HG02885 (cell line): ENCODE measurements around the gene CEP97.
"Not testable (repeated sequence)": the region's sequence is repeated elsewhere in the genome, so short reads cannot be mapped to it uniquely, and the experiment has no call there.

Source experiments
- ATAC-seq: cut with Tn5 transposase; IDR thresholded peaks from one replicate; pipeline ENCODE4 v1.9.1; 2021; ENCODE audit warnings: mild to moderate bottlenecking; ENCODE audit not compliant: unreplicated experiment, poor library complexity

The CEP97 gene, protein sequence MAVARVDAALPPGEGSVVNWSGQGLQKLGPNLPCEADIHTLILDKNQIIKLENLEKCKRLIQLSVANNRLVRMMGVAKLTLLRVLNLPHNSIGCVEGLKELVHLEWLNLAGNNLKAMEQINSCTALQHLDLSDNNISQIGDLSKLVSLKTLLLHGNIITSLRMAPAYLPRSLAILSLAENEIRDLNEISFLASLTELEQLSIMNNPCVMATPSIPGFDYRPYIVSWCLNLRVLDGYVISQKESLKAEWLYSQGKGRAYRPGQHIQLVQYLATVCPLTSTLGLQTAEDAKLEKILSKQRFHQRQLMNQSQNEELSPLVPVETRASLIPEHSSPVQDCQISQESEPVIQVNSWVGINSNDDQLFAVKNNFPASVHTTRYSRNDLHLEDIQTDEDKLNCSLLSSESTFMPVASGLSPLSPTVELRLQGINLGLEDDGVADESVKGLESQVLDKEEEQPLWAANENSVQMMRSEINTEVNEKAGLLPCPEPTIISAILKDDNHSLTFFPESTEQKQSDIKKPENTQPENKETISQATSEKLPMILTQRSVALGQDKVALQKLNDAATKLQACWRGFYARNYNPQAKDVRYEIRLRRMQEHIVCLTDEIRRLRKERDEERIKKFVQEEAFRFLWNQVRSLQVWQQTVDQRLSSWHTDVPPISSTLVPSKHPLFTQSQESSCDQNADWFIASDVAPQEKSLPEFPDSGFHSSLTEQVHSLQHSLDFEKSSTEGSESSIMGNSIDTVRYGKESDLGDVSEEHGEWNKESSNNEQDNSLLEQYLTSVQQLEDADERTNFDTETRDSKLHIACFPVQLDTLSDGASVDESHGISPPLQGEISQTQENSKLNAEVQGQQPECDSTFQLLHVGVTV

DNA sequence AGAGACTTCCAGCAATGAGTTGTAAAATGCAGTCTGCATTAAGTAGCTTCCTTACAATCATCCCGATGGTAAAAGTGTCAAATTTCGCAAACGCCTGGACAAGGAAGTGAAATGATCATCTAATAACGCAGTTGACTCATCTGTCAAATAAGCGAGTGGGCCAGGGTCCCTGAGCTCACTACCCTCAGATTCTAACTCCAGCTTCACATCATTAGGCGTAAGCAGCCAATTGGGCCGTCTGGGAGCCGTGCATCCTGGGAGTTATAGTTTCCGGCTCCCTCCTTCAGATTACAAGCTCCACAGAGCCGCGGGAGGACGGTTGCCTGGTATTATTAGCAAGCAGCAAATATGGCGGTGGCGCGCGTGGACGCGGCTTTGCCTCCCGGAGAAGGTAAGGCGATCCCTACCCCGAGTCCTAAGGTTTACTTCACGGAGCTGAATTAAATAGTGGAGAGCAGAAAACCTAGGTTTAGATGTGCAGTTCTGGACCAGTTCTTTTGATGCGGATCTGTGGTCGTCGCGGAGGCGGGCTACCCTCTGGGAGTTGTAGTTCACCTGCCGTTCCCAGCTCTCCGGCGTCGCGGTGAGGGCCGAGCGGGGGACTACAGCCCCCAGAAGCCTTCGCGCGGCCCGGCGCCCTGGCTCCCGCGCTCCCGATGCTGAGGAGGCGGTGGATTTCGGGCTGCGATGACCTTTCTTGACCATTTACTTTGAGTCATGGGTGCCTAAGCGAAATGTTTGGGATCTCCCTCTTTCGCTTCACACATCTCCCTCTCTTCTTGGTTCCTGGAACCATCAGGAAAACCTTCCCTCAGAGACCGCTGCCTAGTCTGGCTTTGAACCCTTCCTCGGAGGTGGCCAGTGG, at the start of gene CEP97:
TSS of gene CEP97 (plus strand) at position 286 of the 865 bp plus-strand sequence. CDS start at position 349, 63 bp downstream.
- ATAC-seq, result peak; percentile 88

DNA sequence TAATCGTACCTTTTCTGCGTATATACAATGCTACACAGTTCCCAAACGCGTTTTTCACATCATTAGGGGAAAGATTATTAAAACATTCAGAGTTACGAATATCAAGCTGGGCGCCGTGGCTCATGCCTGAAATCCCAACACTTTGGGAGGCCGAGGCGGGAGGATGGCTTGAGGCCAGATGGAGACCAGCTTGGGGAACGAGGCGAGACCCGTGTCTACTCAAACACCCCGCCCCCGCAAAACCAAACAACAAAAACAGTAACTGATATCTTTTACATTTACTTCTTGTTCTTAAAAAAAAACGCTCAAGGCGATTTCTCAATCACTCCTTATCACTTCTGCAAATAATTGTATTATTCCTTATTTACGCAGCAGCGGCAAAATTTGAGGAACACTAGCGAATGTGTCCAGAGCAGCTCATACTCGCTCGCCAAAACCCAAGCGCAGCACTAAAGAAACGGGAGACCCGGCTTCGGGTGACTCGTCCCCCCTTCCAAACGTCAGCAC, 48.7 kb upstream of the CEP97 start:
- ATAC-seq, result no peak

DNA sequence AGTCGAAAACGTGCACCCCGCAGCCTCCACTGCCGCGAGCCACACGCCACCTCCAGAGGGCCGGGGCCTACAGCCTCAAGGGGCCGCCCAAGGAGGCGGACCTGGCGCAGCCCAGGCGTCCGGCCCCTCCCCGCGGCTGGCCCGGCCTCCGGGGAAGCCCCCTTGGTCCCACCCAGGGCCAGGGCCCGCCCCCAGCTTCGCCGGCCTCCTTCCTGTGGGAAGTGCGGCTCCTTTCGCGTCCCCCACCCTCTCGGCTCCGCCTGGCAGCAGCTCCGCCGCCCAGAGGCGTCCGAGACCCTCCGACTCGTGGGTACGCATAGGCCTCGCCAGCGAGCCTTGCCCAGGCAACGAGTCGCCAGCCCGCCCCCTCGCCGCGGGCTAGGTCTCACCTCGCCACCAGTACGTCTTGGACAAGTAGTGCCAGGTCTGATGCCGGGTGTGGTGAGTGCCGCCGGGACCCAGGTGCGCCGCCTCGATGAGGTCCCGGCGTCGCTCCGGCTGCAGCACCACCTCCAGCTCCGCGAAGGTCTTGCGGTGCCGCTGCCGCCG, 48.1 kb upstream of the CEP97 start:
- ATAC-seq, result peak; percentile 85

DNA sequence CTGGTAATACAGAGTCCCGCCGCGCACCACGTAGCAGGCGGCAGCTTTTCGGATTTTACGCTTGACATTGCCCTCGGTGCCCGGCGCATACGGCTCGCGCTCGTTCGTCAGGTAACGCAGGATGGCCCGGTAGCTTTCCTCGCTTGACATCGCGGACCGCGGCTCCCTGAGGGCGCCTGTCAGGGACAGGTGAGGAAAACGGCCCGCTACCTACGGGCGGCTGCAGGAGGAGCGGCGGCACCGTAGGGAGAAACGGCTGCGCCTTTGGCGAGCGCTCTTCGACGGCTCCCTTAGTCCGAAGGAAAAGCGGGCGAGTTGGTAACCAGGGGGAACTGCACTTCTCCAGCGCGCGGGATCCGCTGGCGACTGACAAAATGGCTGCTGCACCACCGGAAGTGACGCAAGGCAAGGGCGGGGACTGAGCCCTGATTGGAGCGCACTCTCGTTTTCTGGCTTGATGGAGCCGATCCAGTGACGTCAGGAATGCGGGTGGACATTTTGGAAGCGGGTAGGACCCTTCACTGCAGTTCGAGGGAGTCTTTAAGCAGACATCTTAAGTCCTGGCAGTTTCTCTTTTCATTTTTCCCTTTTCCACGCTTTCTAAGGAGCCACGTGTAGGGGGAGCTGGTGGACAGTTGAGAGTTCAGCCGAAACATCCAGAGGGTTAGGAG, 47.5 kb upstream of the CEP97 start, which contains the start of gene ZBTB11:
TSS of gene ZBTB11 (minus strand) at position 368 of the 671 bp plus-strand sequence. CDS start at position 150, 218 bp downstream.
- peak; percentile 70 for ATAC-seq

DNA sequence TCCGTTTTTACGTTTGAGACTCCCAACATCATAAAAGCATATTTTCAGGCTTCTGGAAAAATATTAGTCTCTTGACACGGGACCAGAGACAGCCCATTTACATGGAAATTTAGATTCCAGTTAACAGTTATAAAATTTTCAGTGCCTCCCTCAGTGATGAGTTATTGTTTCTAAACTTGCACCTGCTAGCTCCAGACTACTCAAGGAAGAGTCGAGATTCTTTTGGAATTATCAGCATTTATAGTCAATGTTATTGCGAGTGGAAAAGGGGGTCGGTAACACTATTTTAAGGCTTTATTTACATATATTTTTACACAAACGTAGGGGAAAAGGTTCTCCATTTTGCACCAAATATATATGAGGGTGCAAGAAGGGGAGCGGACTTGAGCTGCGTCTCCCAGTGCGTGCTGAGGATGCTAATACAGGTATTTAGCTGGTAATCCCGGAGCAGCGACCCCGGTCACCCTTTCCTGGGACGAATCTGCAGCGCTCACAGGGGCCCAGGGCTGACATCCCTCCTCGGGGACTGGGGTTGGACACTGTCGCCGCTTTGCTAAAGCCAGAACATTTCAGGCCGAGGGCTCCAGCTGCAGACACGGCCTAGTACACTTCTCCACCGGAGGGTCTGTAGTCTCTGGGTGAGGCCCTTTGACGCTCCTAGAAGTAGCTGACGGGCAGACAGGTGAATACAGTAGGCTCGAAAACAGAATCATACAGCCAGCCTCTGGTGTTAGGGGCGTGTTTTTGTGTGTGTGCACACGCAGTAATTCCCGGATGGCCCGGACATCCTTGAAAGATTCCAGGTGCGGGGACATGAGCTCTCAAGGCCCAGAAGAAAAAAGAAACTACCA, 46.8 kb upstream of the CEP97 start:
- ATAC-seq, result no peak

DNA sequence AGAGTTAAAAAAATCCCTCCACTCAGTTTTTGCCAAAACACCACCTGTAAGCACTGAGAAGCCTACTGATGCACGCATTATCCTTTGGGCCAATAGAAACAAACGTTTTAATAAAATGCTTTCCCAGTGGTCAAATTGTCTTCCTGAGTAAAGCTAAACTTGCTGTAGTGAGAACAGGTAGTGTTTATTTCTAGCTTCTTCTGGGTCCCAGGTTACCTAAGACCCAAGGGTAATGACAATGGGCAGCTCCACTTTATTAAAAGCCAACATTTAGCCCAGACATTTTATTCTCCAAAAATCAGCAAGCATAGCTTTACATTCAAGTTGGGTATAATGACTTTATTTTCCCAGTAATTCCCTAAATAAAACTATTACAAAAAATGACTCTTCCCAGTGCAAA, 45.6 kb upstream of the CEP97 start:
- ATAC-seq, result not testable (repeated sequence)

DNA sequence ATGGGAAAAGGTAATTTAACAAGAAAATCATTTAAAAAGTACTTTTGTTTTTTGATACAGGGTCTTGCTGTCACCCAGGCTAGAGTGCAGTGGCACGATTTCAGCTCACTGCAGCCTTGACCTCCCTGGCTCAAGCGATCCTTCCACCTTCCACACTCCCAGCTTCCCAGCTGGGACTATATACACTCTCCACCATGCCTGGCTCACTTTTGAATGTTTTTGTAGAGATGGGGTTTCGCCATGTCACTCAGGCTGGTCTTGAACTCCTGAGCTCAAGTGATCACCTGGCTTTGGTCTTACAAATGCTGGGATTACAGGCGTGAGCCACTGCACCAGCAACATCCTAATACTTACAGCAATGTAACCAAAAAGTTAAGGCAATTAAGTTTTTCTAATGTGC, 43.9 kb upstream of the CEP97 start:
- no peak for ATAC-seq

DNA sequence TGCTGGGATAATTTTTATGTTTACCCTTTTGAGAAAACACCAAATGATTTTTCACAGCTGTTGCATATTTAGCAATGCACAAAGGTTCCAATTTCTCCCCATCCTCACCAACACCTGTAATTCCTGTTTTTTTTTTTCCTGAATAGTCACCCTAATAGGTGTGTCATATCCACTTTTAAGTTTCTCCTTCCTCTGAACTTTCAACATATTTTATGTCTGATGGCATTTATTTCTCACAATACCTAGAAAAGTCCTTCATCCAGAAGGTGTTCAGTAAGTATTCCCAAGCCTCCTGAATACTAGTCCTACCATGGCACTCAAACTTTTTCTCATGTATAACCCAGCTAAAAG, 39.4 kb upstream of the CEP97 start:
- ATAC-seq, result no peak

DNA sequence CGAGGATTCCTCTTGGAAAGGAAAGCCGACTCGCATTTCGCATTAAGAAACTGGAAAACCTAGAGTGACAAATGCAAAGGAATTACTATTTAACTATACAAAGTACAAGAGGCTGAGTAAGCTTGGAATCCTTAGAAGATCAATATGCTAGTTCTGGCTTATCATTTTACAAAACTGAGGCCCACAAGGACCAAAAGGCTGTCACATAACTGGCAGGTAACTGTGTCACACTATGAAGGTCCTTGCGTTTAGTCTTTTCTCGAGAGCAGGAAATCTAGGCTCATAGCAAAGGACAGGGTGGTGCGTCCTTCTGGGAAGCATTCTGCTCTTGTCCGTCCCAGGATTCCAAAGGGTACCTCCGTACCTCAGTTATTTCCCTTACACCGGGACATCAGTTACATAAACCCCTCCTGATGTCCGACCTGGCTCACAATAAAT, 38.5 kb upstream of the CEP97 start:
- peak; percentile 9 for ATAC-seq

DNA sequence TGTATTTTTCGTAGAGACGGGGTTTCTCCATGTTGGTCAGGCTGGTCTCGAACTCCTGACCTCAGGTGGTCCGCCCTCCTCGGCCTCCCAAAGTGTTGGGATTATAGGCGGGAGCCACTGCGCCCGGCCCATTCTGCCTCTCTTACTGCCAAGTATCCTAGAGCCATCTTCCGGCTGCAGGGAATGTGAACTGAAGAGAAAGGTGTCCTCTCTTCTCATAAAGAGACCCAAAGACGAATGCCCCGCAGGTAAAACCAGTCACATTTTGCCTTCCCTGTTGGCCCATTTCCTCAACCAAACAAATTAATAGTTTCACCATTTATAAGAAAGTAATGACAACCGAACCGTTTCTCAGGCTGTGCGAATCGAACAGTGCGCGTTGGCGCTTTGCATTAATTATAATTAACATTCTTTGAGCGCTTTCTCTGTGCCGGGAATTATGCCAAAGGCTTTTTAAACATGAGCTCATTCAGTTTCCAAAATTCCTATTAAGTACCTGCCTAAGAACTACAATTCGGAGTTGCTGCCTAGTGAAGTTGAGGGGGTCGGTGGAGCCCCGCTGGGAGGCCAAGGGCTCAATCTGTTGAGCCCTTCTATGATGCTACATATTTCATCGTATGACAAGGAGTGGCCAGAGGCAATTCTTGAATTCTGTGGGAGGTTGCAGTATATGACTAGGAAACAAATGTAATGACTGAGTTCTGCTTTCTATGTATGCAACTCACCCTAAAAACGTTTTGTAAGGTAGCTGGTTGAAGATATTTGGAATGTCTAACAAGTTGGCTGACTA, 37.1 kb upstream of the CEP97 start:
- ATAC-seq, result no peak

DNA sequence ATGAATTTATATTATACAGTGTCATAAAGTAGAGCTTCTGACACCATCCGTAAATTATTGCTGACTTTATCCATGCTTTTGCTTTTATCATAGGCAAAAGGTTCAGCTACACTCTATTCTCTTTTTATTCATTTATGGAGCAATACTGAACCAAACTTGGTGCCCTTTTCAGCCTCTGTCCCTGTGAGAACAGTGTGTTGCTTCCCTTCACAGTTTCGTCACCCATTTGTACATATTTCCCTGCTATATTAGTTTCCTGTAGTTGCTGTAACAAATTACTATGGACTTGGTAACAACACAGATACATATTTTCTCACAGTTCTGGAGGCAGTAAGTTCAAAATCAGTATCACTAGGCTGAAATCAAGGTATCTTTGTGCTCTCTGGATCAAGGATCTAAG, 35.1 kb upstream of the CEP97 start:
- ATAC-seq, result no peak

DNA sequence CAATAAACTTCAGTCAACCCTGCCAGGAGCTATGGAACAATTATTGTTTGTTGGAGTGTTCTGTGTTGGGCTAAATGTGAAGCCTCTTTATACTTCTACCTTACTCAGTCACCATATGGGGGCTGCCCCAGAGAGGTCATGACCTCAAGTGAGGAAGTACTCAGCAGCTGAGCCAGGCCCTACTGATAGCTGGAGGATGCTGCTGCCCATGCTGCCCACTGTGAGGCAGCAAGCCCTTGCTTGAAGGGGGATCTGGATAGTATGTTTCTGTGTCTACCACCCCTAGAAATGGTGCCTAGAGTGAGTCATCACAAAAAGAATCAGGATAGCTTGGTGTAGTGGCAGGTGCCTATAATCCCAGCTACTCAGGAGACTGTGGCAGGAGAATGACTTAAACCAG, 33.4 kb upstream of the CEP97 start:
- ATAC-seq, result peak; percentile 34

DNA sequence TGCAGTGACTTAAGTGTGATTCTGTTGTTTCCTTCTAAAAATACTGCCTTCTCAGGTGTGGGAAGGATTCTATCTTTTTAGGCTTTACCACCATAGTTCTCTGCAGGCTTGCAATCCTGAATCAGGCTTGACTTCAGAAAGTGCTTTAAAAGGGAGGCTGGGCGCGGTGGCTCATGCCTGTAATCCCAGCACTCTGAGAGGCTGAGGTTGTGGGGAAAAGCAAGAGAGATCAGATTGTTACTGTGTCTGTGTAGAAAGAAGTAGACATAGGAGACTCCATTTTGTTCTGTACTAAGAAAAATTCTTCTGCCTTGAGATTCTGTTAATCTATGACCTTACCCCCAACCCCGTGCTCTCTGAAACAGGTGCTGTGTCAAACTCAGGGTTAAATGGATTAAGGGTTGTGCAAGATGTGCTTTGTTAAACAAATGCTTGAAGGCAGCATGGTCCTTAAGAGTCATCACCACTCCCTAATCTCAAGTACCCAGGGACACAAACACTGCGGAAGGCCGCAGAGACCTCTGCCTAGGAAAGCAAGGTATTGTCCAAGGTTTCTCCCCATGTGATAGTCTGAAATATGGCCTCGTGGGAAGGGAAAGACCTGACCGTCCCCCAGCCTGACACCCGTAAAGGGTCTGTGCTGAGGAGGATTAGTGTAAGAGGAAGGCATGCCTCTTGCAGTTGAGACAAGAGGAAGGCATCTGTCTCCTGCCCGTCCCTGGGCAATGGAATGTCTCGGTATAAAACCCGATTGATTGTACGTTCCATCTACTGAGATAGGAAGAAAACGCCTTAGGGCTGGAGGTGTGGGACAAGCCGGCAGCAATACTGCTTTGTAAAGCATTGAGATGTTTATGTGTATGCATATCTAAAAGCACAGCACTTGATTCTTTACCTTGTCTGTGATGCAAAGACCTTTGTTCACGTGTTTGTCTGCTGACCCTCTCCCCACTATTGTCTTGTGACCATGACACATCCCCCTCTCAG, 32.4 kb upstream of the CEP97 start:
- ATAC-seq, result not testable (repeated sequence)

DNA sequence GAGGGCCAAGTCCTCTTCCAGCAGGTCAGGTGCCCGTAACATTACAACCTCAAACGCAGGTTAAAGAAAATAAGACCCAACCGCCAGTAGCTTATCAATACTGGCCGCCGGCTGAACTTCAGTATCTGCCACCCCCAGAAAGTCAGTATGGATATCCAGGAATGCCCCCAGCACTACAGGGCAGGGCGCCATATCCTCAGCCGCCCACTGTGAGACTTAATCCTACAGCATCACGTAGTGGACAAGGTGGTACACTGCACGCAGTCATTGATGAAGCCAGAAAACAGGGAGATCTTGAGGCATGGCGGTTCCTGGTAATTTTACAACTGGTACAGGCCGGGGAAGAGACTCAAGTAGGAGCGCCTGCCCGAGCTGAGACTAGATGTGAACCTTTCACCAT, 30.9 kb upstream of the CEP97 start:
- peak; percentile 96 for ATAC-seq

DNA sequence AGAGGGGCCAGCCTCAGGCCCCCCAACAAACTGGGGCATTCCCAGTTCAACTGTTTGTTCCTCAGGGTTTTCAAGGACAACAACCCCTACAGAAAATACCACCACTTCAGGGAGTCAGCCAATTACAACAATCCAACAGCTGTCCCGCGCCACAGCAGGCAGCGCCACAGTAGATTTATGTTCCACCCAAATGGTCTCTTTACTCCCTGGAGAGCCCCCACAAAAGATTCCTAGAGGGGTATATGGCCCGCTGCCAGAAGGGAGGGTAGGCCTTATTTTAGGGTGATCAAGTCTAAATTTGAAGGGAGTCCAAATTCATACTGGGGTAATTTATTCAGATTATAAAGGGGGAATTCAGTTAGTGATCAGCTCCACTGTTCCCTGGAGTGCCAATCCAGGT, 29.6 kb upstream of the CEP97 start:
- not testable (repeated sequence) for ATAC-seq

DNA sequence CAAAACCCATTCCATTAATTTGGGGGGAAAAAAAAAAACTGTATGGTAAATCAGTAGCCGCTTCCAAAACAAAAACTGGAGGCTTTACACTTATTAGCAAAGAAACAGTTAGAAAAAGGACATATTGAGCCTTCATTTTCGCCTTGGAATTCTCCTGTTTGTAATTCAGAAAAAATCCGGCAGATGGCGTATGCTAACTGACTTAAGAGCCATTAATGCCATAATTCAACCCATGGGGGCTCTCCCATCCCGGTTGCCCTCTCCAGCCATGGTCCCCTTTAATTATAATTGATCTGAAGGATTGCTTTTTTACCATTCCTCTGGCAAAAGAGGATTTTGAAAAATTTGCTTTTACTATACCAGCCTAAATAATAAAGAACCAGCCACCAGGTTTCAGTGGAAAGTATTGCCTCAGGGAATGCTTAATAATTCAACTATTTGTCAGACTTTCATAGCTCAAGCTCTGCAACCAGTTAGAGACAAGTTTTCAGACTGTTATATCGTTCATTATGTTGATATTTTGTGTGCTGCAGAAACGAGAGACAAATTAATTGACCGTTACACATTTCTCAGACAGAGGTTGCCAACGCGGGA, 28.5 kb upstream of the CEP97 start:
- no peak for ATAC-seq
